ENCODE measurements around the gene IL36RN.

The IL36RN gene

GRCh38 chr2:113104054-113104611 lies 45.1 kb downstream of the IL36RN start:
- peak; percentile 62 to 68 for ATAC-seq

- ATAC-seq = peak; percentile 83 to 84
Measured at GRCh38 chr2:113105047-113105785, 46.2 kb downstream of the IL36RN start.

DNA sequence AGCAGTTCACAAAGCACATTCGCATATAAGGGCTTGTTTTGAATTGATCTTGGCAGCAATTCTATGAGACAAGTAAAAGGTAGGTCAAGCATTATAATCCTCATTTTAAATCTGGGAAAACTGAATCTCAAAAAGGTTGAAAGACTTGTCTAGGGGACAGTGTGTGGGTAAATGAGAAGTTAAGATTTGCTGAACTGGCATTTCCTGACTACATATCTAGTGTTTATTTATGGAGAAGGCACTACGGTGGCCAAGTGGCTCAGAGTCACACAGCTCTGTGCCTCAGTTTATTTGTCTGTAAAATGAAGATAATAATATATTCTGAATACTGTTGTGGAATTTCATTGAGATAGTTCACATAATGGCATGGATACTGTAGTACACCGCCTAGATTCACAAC lies 52.1 kb downstream of the IL36RN start:
- no peak for ATAC-seq

DNA sequence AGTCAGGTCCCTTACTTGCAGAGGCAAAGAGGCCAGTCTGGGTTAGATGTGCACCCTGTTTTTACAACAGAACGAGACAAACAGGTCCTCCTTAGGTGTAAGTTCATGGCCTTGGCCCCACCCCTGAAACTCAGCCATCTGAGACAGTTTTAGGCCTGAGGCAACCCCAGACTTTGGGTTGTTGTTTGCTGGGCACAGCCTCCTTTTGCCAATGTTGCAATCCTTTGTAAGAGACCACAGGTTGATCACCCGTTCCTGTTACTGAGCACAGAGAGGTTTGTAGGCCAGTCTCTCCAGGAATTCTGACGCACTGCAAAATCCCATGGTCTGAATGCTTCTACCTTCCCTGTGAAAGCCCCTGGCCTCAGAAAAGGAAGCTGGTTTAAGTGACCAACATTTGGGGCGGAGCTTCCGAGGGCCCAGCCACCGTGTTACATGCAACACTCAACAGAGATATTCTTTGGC lies 52.9 kb downstream of the IL36RN start:
- no peak for ATAC-seq

GRCh38 chr2:113112441-113112840 lies 53.4 kb downstream of the IL36RN start:
- ATAC-seq = no peak

DNA sequence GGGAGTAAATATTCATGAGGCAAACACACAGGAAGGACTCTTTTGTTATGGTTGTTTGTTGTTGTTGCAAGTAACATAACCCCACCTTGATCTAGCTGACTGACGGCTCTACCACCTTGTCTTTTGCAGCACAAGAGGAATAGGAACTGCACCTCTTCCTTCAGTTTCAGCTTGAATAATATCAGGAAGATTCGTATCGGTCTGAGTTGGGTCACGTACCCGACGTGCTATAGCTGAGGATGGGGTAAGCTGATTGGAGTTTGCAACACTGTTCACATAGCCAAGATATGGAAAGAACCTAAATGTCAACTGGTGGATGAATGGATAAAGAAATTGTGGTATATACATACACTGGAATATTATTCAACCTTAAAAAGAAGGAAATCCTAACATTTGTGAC lies 53.9 kb downstream of the IL36RN start:
- no peak for ATAC-seq

GRCh38 chr2:113113807-113114206 lies 54.8 kb downstream of the IL36RN start:
- ATAC-seq = no peak
